Erythroblast (primary cell): Measurements from ENCODE around the gene SHROOM4.
A peak's percentile ranks its signal among the peaks of the same experiment; 100 is the strongest.

ENCODE experiments used
- DNase-seq, 2 experiments: peaks; one replicate each; lab custom pipeline; 2025; lab: John Stamatoyannopoulos, UW
- GATA1 ChIP-seq: IDR thresholded peaks from 2 replicates; pipeline ENCODE4 v1.6.1; 2011; ENCODE audit warnings: low read depth, mild to moderate bottlenecking, control low read depth, low read length, moderate library complexity
- POLR2A ChIP-seq: IDR thresholded peaks from 2 replicates; pipeline ENCODE4 v1.6.1; 2011; ENCODE audit warnings: mild to moderate bottlenecking, low read length

Gene SHROOM4

DNA sequence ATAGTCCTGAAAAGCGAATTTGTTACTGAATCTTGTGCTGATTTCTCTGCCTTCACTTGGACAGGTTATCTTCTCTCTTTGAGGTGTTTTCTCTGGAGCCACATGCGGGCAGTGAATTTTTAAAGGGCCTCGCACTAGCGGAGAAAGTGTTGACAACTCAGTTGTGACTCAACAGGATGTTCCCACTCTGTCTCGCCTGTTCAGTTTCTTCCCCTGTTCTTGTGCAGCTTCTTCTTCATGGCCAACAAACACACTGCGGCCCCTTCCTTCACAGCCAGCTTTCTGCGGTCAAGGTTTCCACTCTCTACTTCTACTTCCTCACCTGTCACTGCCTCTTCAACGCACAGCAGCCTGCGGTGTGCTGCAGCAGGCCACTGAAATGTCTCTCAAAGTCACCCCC lies 1.1 kb upstream of the SHROOM4 start:
- DNase-seq: no peak
- TF ChIP-seq POLR2A (no peak), GATA1 (no peak)

- TF ChIP-seq POLR2A (no peak), GATA1 (no peak)
- no peak for DNase-seq
Measured at GRCh38 chrX:50814701-50815100, 707 bp upstream of the SHROOM4 start.

GRCh38 chrX:50812995-50813842 lies 775 bp downstream of the SHROOM4 start:
- peak in 1 of 2 experiments; percentile 1 for DNase-seq
- TF ChIP-seq POLR2A: no peak
- no peak for TF ChIP-seq GATA1

DNA sequence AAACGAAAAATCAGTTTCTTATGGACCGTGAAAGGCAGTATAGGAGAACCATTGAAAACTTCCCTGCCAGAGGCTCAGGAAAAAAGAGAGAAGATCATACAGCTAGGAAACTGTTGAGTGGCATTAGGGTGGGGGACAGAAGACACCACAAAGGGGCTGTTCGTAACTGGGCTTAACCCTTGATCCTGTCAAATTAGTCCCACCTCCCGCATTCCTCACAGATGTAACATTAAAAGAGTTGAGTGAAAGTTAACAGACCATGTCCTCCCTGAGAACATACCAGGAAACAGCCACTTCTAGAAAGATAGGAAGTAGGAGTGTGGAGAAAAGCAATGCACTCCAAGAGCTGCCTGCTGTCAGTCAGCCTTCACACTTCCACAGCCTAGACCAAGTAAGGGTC lies 8.7 kb downstream of the SHROOM4 start:
- no peak for DNase-seq
- no peak for TF ChIP-seq POLR2A

DNA sequence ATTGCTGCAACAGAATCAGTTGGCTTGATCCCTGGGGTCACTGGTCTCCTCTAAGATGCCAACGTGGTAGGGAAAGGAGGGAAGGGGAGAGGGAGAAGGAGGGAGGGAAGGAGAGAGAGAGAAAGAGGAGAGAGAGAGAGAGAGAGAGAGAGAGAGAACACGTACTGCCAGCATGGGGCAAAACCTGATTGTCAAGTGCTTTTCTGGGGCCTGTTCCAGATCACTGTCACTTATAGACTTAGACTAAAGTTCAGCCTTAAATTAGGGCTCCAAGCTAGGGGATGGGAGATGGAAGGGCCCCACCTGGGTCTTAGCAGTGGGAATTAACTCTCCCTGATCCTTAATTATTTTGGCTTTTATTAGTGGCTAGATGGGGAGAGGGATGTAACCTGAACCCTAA lies 12.9 kb downstream of the SHROOM4 start:
- DNase-seq: no peak
- TF ChIP-seq POLR2A: no peak
- no peak for TF ChIP-seq GATA1

- no peak for TF ChIP-seq POLR2A
- no peak for TF ChIP-seq GATA1
- DNase-seq: no peak
Measured at GRCh38 chrX:50799531-50799961, 14.4 kb downstream of the SHROOM4 start.

- no peak for TF ChIP-seq POLR2A
- no peak for TF ChIP-seq GATA1
- no peak for DNase-seq
Measured at GRCh38 chrX:50798783-50799182, 15.2 kb downstream of the SHROOM4 start.

- DNase-seq: no peak
- TF ChIP-seq POLR2A: no peak
- no peak for TF ChIP-seq GATA1
Measured at GRCh38 chrX:50787099-50787498, 26.9 kb downstream of the SHROOM4 start.

DNA sequence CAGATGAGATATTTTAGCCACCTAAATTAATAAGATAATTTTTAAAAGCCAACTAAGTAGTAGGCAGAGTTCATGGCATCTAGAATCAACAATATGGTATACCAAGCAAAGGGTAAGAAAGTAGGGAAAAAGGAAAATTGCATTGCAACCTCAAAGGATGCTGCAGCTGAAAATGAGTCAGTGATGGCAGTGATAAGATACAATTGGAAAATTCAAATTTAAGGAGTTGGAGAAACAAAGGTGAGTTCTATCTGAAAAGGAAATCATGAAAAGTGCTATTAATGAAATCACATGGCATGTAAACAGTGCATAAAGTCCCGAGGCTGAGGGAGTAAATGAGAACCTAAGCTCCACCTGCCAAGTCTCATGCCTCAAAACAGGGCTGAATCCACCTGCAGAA lies 33.9 kb downstream of the SHROOM4 start:
- TF ChIP-seq POLR2A (no peak), GATA1 (no peak)
- no peak for DNase-seq

DNA sequence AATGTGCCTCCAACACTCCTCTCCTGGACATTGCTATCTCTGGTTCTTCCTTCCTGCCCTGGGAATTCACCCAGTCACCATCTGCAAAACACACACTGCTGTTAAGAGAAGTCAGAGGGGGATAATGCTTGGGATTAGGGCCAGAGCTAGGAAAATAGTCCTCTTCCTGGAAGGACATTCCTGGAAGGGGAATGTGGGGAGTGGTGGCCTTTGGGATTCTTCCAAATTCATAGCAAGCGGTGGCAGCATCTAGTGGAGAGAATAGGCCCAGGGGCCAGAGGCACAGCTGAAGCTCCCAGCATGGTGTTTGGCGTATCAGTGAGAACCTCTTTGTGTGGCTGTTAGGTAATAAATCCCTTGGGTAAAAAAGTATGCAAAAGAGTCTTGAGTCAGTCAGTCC lies 34.3 kb downstream of the SHROOM4 start:
- no peak for DNase-seq
- TF ChIP-seq POLR2A: no peak
- TF ChIP-seq GATA1: no peak

GRCh38 chrX:50778272-50778671 lies 35.7 kb downstream of the SHROOM4 start:
- no peak for DNase-seq
- TF ChIP-seq POLR2A (no peak), GATA1 (no peak)

- TF ChIP-seq POLR2A (no peak), GATA1 (no peak)
- DNase-seq: no peak
Measured at GRCh38 chrX:50776248-50776647, 37.7 kb downstream of the SHROOM4 start.

GRCh38 chrX:50771382-50771781 lies 42.6 kb downstream of the SHROOM4 start:
- no peak for DNase-seq

GRCh38 chrX:50770702-50771101 lies 43.3 kb downstream of the SHROOM4 start:
- no peak for DNase-seq
- TF ChIP-seq GATA1: no peak
- TF ChIP-seq POLR2A: no peak

More at GRCh38 chrX:50771382-50771781, 42.6 kb downstream of the SHROOM4 start:
- TF ChIP-seq POLR2A (no peak), GATA1 (no peak)
